Activated naive CD8-positive, alpha-beta T cell treated with anti-CD3 and anti-CD28 coated beads for 36 hours (primary cell): ENCODE measurements around the gene GLI1. TPM values are rescaled to one million over a fixed set of nuclear protein-coding genes. Genes with fewer than 3 reads are reported as not detected.
"Not testable (repeated sequence)": the region's sequence is repeated elsewhere in the genome, so short reads cannot be mapped to it uniquely, and the experiment has no call there.

Source experiments
- DNase-seq: peaks from one replicate; pipeline ENCODE4 v3.0.0; 2021
- H3K27ac Mint-ChIP-seq: one replicate; pipeline ENCODE4 v1.8.0; 2022; ENCODE audit warnings: mild to moderate bottlenecking, moderate library complexity, mixed read lengths
- H3K27me3 Mint-ChIP-seq: one replicate; pipeline ENCODE4 v1.8.0; 2022; ENCODE audit warnings: mild to moderate bottlenecking, mixed read lengths
- H3K36me3 Mint-ChIP-seq: one replicate; pipeline ENCODE4 v1.8.0; 2021; ENCODE audit warnings: mild to moderate bottlenecking, mixed read lengths
- H3K4me1 Mint-ChIP-seq: one replicate; pipeline ENCODE4 v1.8.0; 2021; ENCODE audit warnings: mixed read lengths
- H3K4me3 Mint-ChIP-seq: one replicate; pipeline ENCODE4 v1.8.0; 2022; ENCODE audit warnings: mild to moderate bottlenecking, moderate library complexity, mixed read lengths
- H3K9me3 Mint-ChIP-seq: one replicate; pipeline ENCODE4 v1.8.0; 2022; ENCODE audit warnings: mixed read lengths
- total RNA-seq, 2 experiments: library from RNA; stranded (reverse); gene quantifications; one replicate each; pipeline ENCODE4 v1.2.3, GENCODE V29; 2021

GLI1 gene
- total RNA-seq = under 1 TPM; 0.56 to 0.62 TPM

GRCh38 chr12:57459750-57460467 is at the start of gene GLI1:
GLI1 (plus strand) TSS chr12:57459785; CDS start chr12:57463692, 3,907 bp downstream.
- Mint-ChIP-seq H3K4me3 (peak within 1 kb of the TSS; percentile 88), H3K27ac (peak within 1 kb of the TSS; percentile 97), H3K9me3 (no peaks in the 10 kb centered on the region), H3K27me3 (peaks cover 5% of the 10 kb centered on the region), H3K36me3 (no peaks in the 10 kb centered on the region), H3K4me1 (peaks cover 60% of the 10 kb centered on the region)
- DNase-seq = no peak

- no peak overlapping the region for H3K4me3 Mint-ChIP-seq
- H3K36me3 Mint-ChIP-seq = peaks cover 6% of the 10 kb centered on the region
- H3K27ac Mint-ChIP-seq = no peak overlapping the region
- H3K9me3 Mint-ChIP-seq = no peaks in the 10 kb centered on the region
- DNase-seq = no peak
- no peaks in the 10 kb centered on the region for H3K27me3 Mint-ChIP-seq
- H3K4me1 Mint-ChIP-seq = peaks cover 16% of the 10 kb centered on the region
These were observed 49.1 kb upstream of the GLI1 start for GRCh38 chr12:57410534-57410933.

GRCh38 chr12:57414160-57414559 is 45.4 kb upstream of the GLI1 start:
- not testable (repeated sequence) for H3K36me3 Mint-ChIP-seq, H3K27ac Mint-ChIP-seq, DNase-seq, H3K27me3 Mint-ChIP-seq, H3K9me3 Mint-ChIP-seq, H3K4me3 Mint-ChIP-seq
- peaks cover 20% of the 10 kb centered on the region for H3K4me1 Mint-ChIP-seq

GRCh38 chr12:57415088-57415487 is 44.5 kb upstream of the GLI1 start:
- Mint-ChIP-seq H3K27me3 (no peaks in the 10 kb centered on the region), H3K4me1 (peaks cover 24% of the 10 kb centered on the region), H3K36me3 (peaks cover 3% of the 10 kb centered on the region), H3K9me3 (no peaks in the 10 kb centered on the region), H3K4me3 (no peak overlapping the region), H3K27ac (no peak overlapping the region)
- no peak for DNase-seq

- Mint-ChIP-seq H3K4me1 (peaks cover 20% of the 10 kb centered on the region), H3K27me3 (no peaks in the 10 kb centered on the region), H3K36me3 (peaks cover 3% of the 10 kb centered on the region), H3K4me3 (no peak overlapping the region), H3K27ac (no peak overlapping the region), H3K9me3 (no peaks in the 10 kb centered on the region)
- DNase-seq = no peak
These were observed 43.3 kb upstream of the GLI1 start for GRCh38 chr12:57416039-57416996.

GRCh38 chr12:57418255-57418654 is 41.3 kb upstream of the GLI1 start:
- peaks cover 8% of the 10 kb centered on the region for H3K36me3 Mint-ChIP-seq
- H3K4me3 Mint-ChIP-seq = no peak overlapping the region
- no peak for DNase-seq
- no peak overlapping the region for H3K27ac Mint-ChIP-seq
- peaks cover 19% of the 10 kb centered on the region for H3K4me1 Mint-ChIP-seq
- H3K9me3 Mint-ChIP-seq = no peaks in the 10 kb centered on the region
- H3K27me3 Mint-ChIP-seq = no peaks in the 10 kb centered on the region

GRCh38 chr12:57419495-57419894 is 40.1 kb upstream of the GLI1 start:
- Mint-ChIP-seq H3K9me3 (no peaks in the 10 kb centered on the region), H3K27me3 (no peaks in the 10 kb centered on the region), H3K36me3 (peaks cover 9% of the 10 kb centered on the region), H3K27ac (no peak overlapping the region), H3K4me1 (peaks cover 19% of the 10 kb centered on the region), H3K4me3 (no peak overlapping the region)
- DNase-seq = no peak

GRCh38 chr12:57420482-57420881 is 39.1 kb upstream of the GLI1 start:
- Mint-ChIP-seq H3K4me3 (no peak overlapping the region), H3K36me3 (peaks cover 9% of the 10 kb centered on the region), H3K27me3 (no peaks in the 10 kb centered on the region), H3K4me1 (peaks cover 16% of the 10 kb centered on the region), H3K9me3 (no peaks in the 10 kb centered on the region), H3K27ac (no peak overlapping the region)
- DNase-seq = no peak

- not testable (repeated sequence) for H3K27ac Mint-ChIP-seq, H3K9me3 Mint-ChIP-seq, DNase-seq, H3K4me3 Mint-ChIP-seq, H3K27me3 Mint-ChIP-seq
- peaks cover 21% of the 10 kb centered on the region for H3K36me3 Mint-ChIP-seq
- peaks cover 33% of the 10 kb centered on the region for H3K4me1 Mint-ChIP-seq
These were observed 32.6 kb upstream of the GLI1 start for GRCh38 chr12:57426948-57427347.

- peak overlapping the region; percentile 98 for H3K4me3 Mint-ChIP-seq
- DNase-seq = no peak
These were observed 30.6 kb upstream of the GLI1 start for GRCh38 chr12:57428965-57429364.

GRCh38 chr12:57429473-57430111 is 30.0 kb upstream of the GLI1 start:
- DNase-seq = no peak
- Mint-ChIP-seq H3K4me1 (peaks cover 29% of the 10 kb centered on the region), H3K9me3 (no peaks in the 10 kb centered on the region), H3K27me3 (peaks cover 3% of the 10 kb centered on the region), H3K4me3 (peak overlapping the region; percentile 98), H3K27ac (peak overlapping the region; percentile 98), H3K36me3 (peaks cover 15% of the 10 kb centered on the region)

More at GRCh38 chr12:57428965-57429364, 30.6 kb upstream of the GLI1 start:
- Mint-ChIP-seq H3K36me3 (peaks cover 17% of the 10 kb centered on the region), H3K27me3 (peaks cover 3% of the 10 kb centered on the region), H3K4me1 (peaks cover 29% of the 10 kb centered on the region), H3K27ac (peak overlapping the region; percentile 98), H3K9me3 (no peaks in the 10 kb centered on the region)

- Mint-ChIP-seq H3K4me1 (peaks cover 32% of the 10 kb centered on the region), H3K4me3 (peak overlapping the region; percentile 98), H3K9me3 (no peaks in the 10 kb centered on the region), H3K27me3 (peaks cover 3% of the 10 kb centered on the region), H3K27ac (peak overlapping the region; percentile 98), H3K36me3 (peaks cover 15% of the 10 kb centered on the region)
- DNase-seq = peak; percentile 81
These were observed 29.3 kb upstream of the GLI1 start for GRCh38 chr12:57430112-57430930.

GRCh38 chr12:57430931-57431566 is 28.5 kb upstream of the GLI1 start, which contains the start of gene R3HDM2:
R3HDM2 (minus strand) TSS chr12:57431043; CDS start chr12:57310428, 120,615 bp downstream.
- H3K4me1 Mint-ChIP-seq = peaks cover 34% of the 10 kb centered on the region
- peak within 1 kb of the TSS; percentile 98 for H3K4me3 Mint-ChIP-seq
- peaks cover 14% of the 10 kb centered on the region for H3K36me3 Mint-ChIP-seq
- H3K9me3 Mint-ChIP-seq = no peaks in the 10 kb centered on the region
- peak within 1 kb of the TSS; percentile 98 for H3K27ac Mint-ChIP-seq
- H3K27me3 Mint-ChIP-seq = peaks cover 3% of the 10 kb centered on the region
- peak; percentile 96 for DNase-seq
